Testis (tissue), 3 donors: ENCODE results near the gene ABHD10. TPM values are rescaled to one million over a fixed set of nuclear protein-coding genes. Genes with fewer than 3 reads are reported as not detected.

Experiments
- DNase-seq: peaks from one replicate; pipeline ENCODE4 v3.0.0-alpha.2; 2019
- H3K27ac ChIP-seq, 2 donors: fragments of 200-600 bp; sonication (generic); one replicate each; pipeline ENCODE4 v1.5.1; 2019
- H3K27me3 ChIP-seq: fragments of 200-600 bp; sonication (generic); one replicate; pipeline ENCODE4 v1.5.1; 2019
- H3K36me3 ChIP-seq: fragments of 200-600 bp; sonication (generic); one replicate; pipeline ENCODE4 v1.5.1; 2017; ENCODE audit warnings: low read depth; ENCODE audit errors: missing control alignments
- H3K4me1 ChIP-seq: fragments of 200-600 bp; sonication (generic); one replicate; pipeline ENCODE4 v1.5.1; 2019
- H3K4me3 ChIP-seq, 2 donors: fragments of 200-600 bp; sonication (generic); one replicate each; pipeline ENCODE4 v1.5.1; 2017 to 2019
- H3K9me3 ChIP-seq: fragments of 200-600 bp; sonication (generic); one replicate; pipeline ENCODE4 v1.5.1; 2017
- CTCF ChIP-seq, 3 experiments: fragments of 450-650 bp in 2 of 3; fragments of 200-600 bp in 1 of 3; sonication (generic) in 1 of 3; IDR thresholded peaks; one replicate each; pipeline ENCODE4 v1.5.1; 2016 to 2019; ENCODE audit warnings: antibody characterized with exemption in 3 of 3, mild to moderate bottlenecking in 2 of 3, moderate library complexity in 1 of 3
- POLR2A ChIP-seq: fragments of 450-650 bp; IDR thresholded peaks from one replicate; pipeline ENCODE4 v1.6.1; 2017; ENCODE audit warnings: antibody characterized with exemption, mild to moderate bottlenecking, moderate library complexity
- WGBS, 2 donors: methylation state at CpG; one replicate each; pipeline ENCODE4 v1.1.5; 2018; 5-methylcytosine and 5-hydroxymethylcytosine counted together
- intact Hi-C: fragments of 100-400 bp; cut with DNase I; formaldehyde crosslinking; loops from one replicate; pipeline ENCODE4 v1.15.1; 2023; ENCODE audit warnings: low total_unique reads
- polyA plus RNA-seq: library from polyadenylated mRNA; stranded (reverse); fragments of 350-450 nt; fragmentation: Illumina TruSeq; extraction: RNeasy Lipid Tissue Mini Kit (QIAGEN cat#74804); gene quantifications from one replicate; pipeline ENCODE4 v1.2.3, GENCODE V29; 2014; ENCODE audit warnings: low read depth, low replicate concordance; ENCODE audit not compliant: insufficient read depth
- total RNA-seq, 2 donors: library from RNA; depleted of rRNA; stranded (reverse); fragments of >200 nt; gene quantifications; one replicate each; pipeline ENCODE4 v1.2.3, GENCODE V29; 2016

ABHD10 gene
- total and polyA plus RNA-seq, 3 donors from 2014 or later = 38.0 to 43.0 (median 38.4) TPM

- 78 to 81% methylated on average over 9 to 10 of the region's 10 CpGs for WGBS, 2 donors
- H3K4me3 ChIP-seq = no peak overlapping the region
- intact Hi-C loops = no loop called here
- H3K27ac ChIP-seq = no peak overlapping the region
- TF ChIP-seq POLR2A (no peak), CTCF (IDR thresholded peaks at IDR 0.05) (no peak)
- no peak for DNase-seq
- no peaks in the 10 kb centered on the region for H3K36me3 ChIP-seq
- no peaks in the 10 kb centered on the region for H3K27me3 ChIP-seq
- H3K9me3 ChIP-seq = no peaks in the 10 kb centered on the region
- peaks cover 7% of the 10 kb centered on the region for H3K4me1 ChIP-seq
Measured at GRCh38 chr3:111980716-111981456, 2.1 kb downstream of the ABHD10 start.

- Histone ChIP-seq H3K27me3 (no peaks in the 10 kb centered on the region), H3K9me3 (no peaks in the 10 kb centered on the region), H3K4me3 (no peak overlapping the region), H3K27ac (no peak overlapping the region), H3K36me3 (no peaks in the 10 kb centered on the region), H3K4me1 (peaks cover 7% of the 10 kb centered on the region)
- intact Hi-C loops = no loop called here
- DNase-seq = no peak
- WGBS, 2 donors = 42 to 51% methylated on average over 3 of the region's 3 CpGs
- TF ChIP-seq POLR2A (no peak), CTCF (IDR thresholded peaks at IDR 0.05) (no peak)
Measured at GRCh38 chr3:111981457-111981763, 2.6 kb downstream of the ABHD10 start.

- 61 to 66% methylated on average over 2 of the region's 2 CpGs for WGBS, 2 donors
Measured at GRCh38 chr3:111984636-111985298, 5.9 kb downstream of the ABHD10 start.

GRCh38 chr3:111986800-111987199 is 8.0 kb downstream of the ABHD10 start:
- Histone ChIP-seq H3K4me1 (no peaks in the 10 kb centered on the region), H3K9me3 (no peaks in the 10 kb centered on the region), H3K27me3 (no peaks in the 10 kb centered on the region), H3K27ac (no peak overlapping the region), H3K4me3 (no peak overlapping the region), H3K36me3 (no peaks in the 10 kb centered on the region)
- intact Hi-C loops = no loop called here
- WGBS, 2 donors = 83 to 87% methylated on average over 3 of the region's 3 CpGs
- no peak for TF ChIP-seq CTCF (IDR thresholded peaks at IDR 0.05)
- no peak for TF ChIP-seq POLR2A
- no peak for DNase-seq

More at GRCh38 chr3:111984636-111985298, 5.9 kb downstream of the ABHD10 start:
- Histone ChIP-seq H3K27me3 (no peaks in the 10 kb centered on the region), H3K4me3 (no peak overlapping the region), H3K9me3 (no peaks in the 10 kb centered on the region), H3K4me1 (peaks cover 4% of the 10 kb centered on the region), H3K36me3 (no peaks in the 10 kb centered on the region), H3K27ac (no peak overlapping the region)
- no peak for DNase-seq
- intact Hi-C loops = no loop called here
- no peak for TF ChIP-seq POLR2A
- TF ChIP-seq CTCF (IDR thresholded peaks at IDR 0.05) = no peak
